NCI-H82 treated with DMSO at 0.1 percent for 48 hours (cell line): Measurements from ENCODE around the gene TNFRSF9.

Experiments used
- DNase-seq: peaks from one replicate; lab custom pipeline; 2025; ENCODE audit not compliant: unreplicated experiment; lab: John Stamatoyannopoulos, UW

Gene TNFRSF9

GRCh38 chr1:7878027-7878426 lies 62.6 kb downstream of the TNFRSF9 start:
- no peak for DNase-seq

DNA sequence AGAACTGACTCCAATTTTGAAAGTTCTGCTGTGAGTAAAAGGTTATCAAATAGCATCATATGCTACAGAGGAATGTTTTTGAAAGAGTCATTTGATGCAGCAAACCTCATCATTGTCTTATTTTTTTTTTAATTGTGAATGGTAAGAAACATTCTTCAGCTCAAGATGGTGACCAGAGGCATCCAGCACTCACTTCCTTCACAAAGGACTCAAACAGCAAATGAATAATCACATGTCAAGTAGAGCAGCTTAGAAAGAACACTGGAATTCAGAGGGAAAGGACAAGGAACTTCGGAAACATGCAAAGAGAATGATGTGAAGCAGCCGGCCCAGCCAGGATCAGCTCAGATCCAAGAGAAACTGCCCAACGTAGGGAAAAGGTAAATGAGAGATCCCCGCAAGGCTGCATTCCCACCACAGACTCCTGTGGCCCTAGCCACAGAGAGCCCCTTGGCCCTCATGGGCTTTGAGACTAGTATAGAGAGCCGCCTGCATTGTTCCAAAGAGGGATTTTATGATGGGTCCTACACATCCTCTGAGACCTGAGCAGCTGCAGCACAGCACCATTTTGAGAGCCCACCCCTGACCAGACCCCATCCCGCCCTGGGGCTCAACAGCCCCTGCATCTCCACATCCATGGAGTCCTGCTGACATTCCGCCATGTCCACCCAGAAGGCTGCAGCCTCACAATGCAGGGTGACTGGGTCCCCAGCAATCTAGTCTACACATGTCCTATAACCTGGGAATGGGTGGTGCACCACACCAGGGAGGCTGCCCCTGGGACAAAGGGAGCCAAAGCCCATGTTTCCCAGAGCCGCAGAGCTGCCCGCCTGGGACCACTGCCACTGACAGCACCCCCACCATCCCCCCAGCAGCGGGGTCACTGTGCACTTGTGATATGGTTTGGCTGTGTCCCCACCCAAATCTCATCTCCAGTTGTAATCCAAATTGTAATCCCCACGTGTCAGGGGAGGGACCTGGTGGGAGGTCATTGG lies 66.5 kb downstream of the TNFRSF9 start:
- DNase-seq, result no peak

DNA sequence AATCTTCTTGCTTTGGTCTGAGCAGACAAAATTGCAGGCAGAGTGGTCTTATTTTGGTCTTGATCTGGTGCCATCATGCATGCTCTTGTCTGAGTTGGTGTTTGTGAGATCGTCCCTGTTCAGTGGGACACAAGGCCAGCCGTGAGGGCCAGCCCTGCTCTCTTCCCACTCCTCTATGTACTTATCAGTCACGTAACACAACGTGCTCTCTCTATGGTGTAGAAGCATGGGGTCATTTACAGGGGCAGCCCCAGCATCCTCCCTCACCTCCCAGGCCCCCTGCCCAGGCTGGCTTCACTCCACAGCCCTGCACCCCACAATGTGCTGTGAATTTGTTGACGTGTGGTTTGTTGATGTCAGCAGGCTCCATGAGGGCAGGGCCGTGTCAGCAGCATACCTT lies 69.5 kb downstream of the TNFRSF9 start:
- DNase-seq, result no peak

DNA sequence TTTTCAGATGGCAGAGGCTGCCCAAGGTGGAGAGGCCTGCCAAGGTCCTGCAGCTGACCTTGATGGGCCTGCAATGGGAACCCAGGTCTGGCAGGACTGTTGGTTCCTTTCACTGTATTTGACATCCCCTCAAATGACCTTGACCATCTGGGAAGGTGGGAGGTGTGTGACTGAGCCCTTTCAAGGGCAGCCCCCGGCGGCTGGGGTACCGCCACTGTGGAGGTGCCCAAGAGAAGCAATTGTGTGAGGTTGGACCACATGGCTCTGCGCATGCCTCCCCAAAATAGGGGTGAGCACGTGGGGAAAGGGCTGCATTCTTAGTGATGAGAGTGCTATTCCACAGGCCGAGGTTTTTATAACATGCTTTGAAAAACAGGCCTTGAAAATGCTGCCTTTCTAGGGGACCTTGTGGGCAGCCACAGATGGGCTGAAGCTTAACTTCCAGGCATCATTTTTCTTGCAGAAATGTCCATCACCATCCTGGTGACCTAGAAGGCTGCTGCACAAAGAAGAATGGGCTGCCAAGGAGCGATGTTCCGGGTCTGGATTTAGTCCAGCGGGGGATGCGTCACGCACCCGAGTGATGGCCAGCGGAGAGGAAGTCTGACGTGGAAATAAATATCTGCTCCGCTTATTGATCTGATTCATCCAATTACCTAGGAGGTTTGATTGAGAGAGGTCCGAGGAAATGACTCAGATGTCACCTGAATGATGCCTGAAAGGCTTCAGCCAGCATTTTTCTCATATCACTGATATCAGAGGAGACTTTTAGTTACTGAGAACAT lies 71.3 kb downstream of the TNFRSF9 start:
- DNase-seq, result no peak

- no peak for DNase-seq
Measured at GRCh38 chr1:7868070-7868780, 72.4 kb downstream of the TNFRSF9 start.

GRCh38 chr1:7865978-7866377 lies 74.7 kb downstream of the TNFRSF9 start:
- DNase-seq, result no peak
